Liver (tissue), 3 donors: Measurements from ENCODE around the gene TBC1D4.

Experiments
- CTCF ChIP-seq: fragments of 150-350 bp; IDR thresholded peaks from 2 replicates; pipeline ENCODE4 v1.5.1; 2017; ENCODE audit warnings: improper control_type of control experiment, low read depth, low read length; ENCODE audit not compliant: missing input control
- RAD21 ChIP-seq, 2 donors: IDR thresholded peaks; 2 replicates each; pipeline ENCODE4 v1.6.1; 2016; ENCODE audit warnings: antibody characterized with exemption in 2 of 2, mild to moderate bottlenecking in 2 of 2
- TAF1 ChIP-seq: conservative IDR thresholded peaks from 2 replicates; pipeline ENCODE4 v1.6.1; 2016; ENCODE audit warnings: antibody characterized with exemption, mild to moderate bottlenecking
- YY1 ChIP-seq: IDR thresholded peaks from 2 replicates; pipeline ENCODE4 v1.6.1; 2016; ENCODE audit warnings: antibody characterized with exemption, mild to moderate bottlenecking
- donor health status: healthy.
- donor health status: healthy.

GRCh38 chr13:75465236-75465635 is 16.7 kb downstream of the TBC1D4 start:
- TF ChIP-seq TAF1 = no peak
- no peak for TF ChIP-seq CTCF
- no peak for TF ChIP-seq YY1
- TF ChIP-seq RAD21 (IDR thresholded peaks at IDR 0.05) = no peak
